ENCODE measurements around the gene RASGEF1B. TPM values are rescaled to one million over a fixed set of nuclear protein-coding genes. Genes with fewer than 3 reads are reported as not detected.

Gene RASGEF1B
- total RNA-seq: 0.30 TPM in 1 of 2 replicates, not detected in the other

DNA sequence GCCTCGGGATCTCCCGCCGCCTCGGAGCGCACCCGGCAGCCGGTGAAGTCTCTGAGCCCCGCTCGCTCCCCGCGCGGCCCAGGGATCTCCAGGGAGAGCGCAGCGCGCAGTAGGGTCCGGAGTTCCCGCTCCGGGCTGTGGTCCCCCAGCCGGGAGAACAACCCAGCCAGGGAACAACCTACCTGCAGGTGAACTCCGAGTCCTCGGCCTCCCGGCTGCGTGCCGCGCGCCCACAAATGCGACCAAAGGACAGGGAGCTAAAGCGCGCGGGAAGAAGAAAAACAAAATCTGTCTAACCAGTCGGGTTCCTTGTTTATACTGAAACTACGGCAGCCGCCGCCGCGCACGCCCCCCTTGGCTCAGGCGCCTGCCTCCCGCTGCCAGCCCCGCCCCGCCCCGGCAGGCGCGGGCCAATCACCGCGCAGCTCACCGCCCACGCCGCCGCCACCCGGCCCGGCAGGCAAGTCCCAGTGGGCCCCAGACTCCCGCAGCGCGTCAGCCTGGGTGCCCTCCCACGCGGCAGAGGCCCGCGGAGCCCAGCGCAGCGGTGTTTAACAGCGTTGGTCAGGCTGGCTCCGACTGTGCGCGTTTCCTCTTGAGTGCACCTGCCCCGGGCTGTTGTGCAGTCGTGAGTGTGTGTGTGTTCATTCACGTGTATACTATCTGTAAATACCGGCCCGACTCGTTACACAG lies at the start of gene RASGEF1B:
Gene RASGEF1B (minus strand): TSS at position 320 of the 693 bp plus-strand sequence. CDS start 12,399 bp downstream, outside the sequence.

All from smooth muscle cell of the umbilical artery (primary cell).